K562 (cell line): Measurements from ENCODE around the gene FRAT1. TPM values are rescaled to one million over a fixed set of nuclear protein-coding genes. Genes with fewer than 3 reads are reported as not detected.

Experiments
- ATAC-seq: fragments of 200-7000 bp; cut with Tn5 transposase; 3 replicates; pipeline ENCODE4 v1.9.1; 2020; ENCODE audit warnings: moderate library complexity
- BruUV-seq: library from RNA; stranded (reverse); fragments of 400-500 nt; replicated peaks from 2 replicates; lab custom pipeline; 2021; lab: Mats Ljungman, UMichigan
- CTCF ChIA-PET: fragments of 300-600 bp; formaldehyde crosslinking; extraction: SDS; loops from one replicate; lab custom pipeline; 2021; ENCODE audit warnings: low intra/inter-chr PET ratio; lab: Yijun Ruan, JAX
- POLR2A ChIA-PET: fragments of 300-600, 350-650 bp; sonication (Branson Sonifier 250); formaldehyde crosslinking; extraction: SDS; loops from one replicate; lab custom pipeline; 2021; ENCODE audit warnings: antibody characterized with exemption, inconsistent platforms; lab: Yijun Ruan, JAX
- DNase-seq, 4 experiments: peaks; one replicate each; pipeline versions ENCODE4 v3.0.0 to v3.0.0-alpha.2; 2011 to 2018; ENCODE audit warnings: low spot score in 3 of 4, mixed read lengths in 3 of 4; ENCODE audit errors: extremely low read depth in 1 of 4
- FAIRE-seq: peaks from 2 replicates; lab custom pipeline; 2011; peaks lifted over from hg19 to GRCh38; lab: Jason Lieb, UNC
- H2AFZ ChIP-seq: 2 replicates; pipeline ENCODE4 v1.6.0; 2011; ENCODE audit warnings: low read depth, low read length, control low read depth, inconsistent platforms
- H3K27ac ChIP-seq: fragments of 200-600 bp; 3 replicates; pipeline ENCODE4 v1.8.0; 2011; ENCODE audit warnings: low read depth, mild to moderate bottlenecking, control low read depth, inconsistent platforms, low read length, moderate library complexity, mixed read lengths; ENCODE audit errors: extremely low read depth
- H3K27me3 ChIP-seq, 2 experiments: fragments of 300-600 bp in 1 of 2; 2 replicates in 1 of 2; 3 replicates in 1 of 2; pipeline versions ENCODE4 v1.6.0 to v1.8.0; 2011; ENCODE audit warnings: inconsistent platforms in 2 of 2, low read length in 2 of 2, mild to moderate bottlenecking in 1 of 2, mixed read lengths in 1 of 2, moderate library complexity in 1 of 2; ENCODE audit not compliant: control insufficient read depth in 2 of 2, insufficient read depth in 2 of 2
- H3K36me3 ChIP-seq: fragments of 300-600 bp; 3 replicates; pipeline ENCODE4 v1.8.0; 2011; ENCODE audit warnings: mild to moderate bottlenecking, low read length, inconsistent platforms; ENCODE audit not compliant: control insufficient read depth, insufficient read depth
- H3K4me1 ChIP-seq, 2 experiments: fragments of 200-600 bp in 1 of 2; replicated peaks in 1 of 2; 2 replicates in 1 of 2; 3 replicates in 1 of 2; pipeline versions ENCODE4 v1.5.1 to v1.8.0; 2011; ENCODE audit warnings: inconsistent platforms in 2 of 2, low read length in 2 of 2, mild to moderate bottlenecking in 1 of 2, mixed read lengths in 1 of 2, moderate library complexity in 1 of 2; ENCODE audit not compliant: control insufficient read depth in 2 of 2, insufficient read depth in 2 of 2
- H3K4me2 ChIP-seq: 2 replicates; pipeline ENCODE4 v1.6.1; 2011; ENCODE audit warnings: low read length, control low read depth, inconsistent platforms, mixed read lengths; ENCODE audit not compliant: insufficient read depth
- H3K4me3 ChIP-seq: fragments of 200-600 bp; sonication (generic), shearing (Covaris generic); 2 replicates; pipeline ENCODE4 v1.5.1; 2016; ENCODE audit warnings: control low read depth, inconsistent platforms
- H3K79me2 ChIP-seq: fragments of 200-600 bp; 3 replicates; pipeline ENCODE4 v1.8.0; 2011; ENCODE audit warnings: low read length, inconsistent platforms; ENCODE audit not compliant: control insufficient read depth, insufficient read depth
- H3K9ac ChIP-seq, 2 experiments: 2 replicates each; pipeline versions ENCODE4 v1.6.0 to v1.6.1; 2011; ENCODE audit warnings: low read depth in 2 of 2, low read length in 2 of 2, control low read depth in 1 of 2, inconsistent platforms in 1 of 2, mild to moderate bottlenecking in 1 of 2, mixed read lengths in 1 of 2; ENCODE audit not compliant: insufficient read depth in 1 of 2
- H3K9me1 ChIP-seq: one replicate; pipeline ENCODE4 v1.6.0; 2011; ENCODE audit warnings: inconsistent platforms, mild to moderate bottlenecking, low read length, moderate library complexity; ENCODE audit not compliant: control insufficient read depth, insufficient read depth
- H3K9me3 ChIP-seq: replicated peaks from 2 replicates; pipeline ENCODE4 v1.5.1; 2011; ENCODE audit warnings: low read depth, low read length, inconsistent platforms; ENCODE audit not compliant: control insufficient read depth, insufficient read depth
- H4K20me1 ChIP-seq: replicated peaks from 2 replicates; pipeline ENCODE4 v1.6.1; 2011; ENCODE audit warnings: low read length, inconsistent platforms, mixed read lengths; ENCODE audit not compliant: control insufficient read depth, insufficient read depth
- GTF2A2 ChIP-seq: IDR thresholded peaks from 2 replicates; pipeline ENCODE4 v1.6.1; 2016; ENCODE audit warnings: mild to moderate bottlenecking, missing genetic modification characterization, missing compliant biosample characterization
- GTF2F1 ChIP-seq: IDR thresholded peaks from 2 replicates; pipeline ENCODE4 v1.6.1; 2011; ENCODE audit warnings: low read depth, low read length, improper control_type of control experiment
- HEY1 ChIP-seq: fragments of 250-450 bp; sonication (Bioruptor Pico); IDR thresholded peaks from 2 replicates; pipeline ENCODE4 v1.5.0; 2020; ENCODE audit warnings: mild to moderate bottlenecking, moderate library complexity, borderline replicate concordance
- MECOM ChIP-seq: fragments of 250-450 bp; sonication (Bioruptor Pico); IDR thresholded peaks from 2 replicates; pipeline ENCODE4 v1.8.0; 2022; ENCODE audit warnings: inconsistent platforms
- NR2C2 ChIP-seq, 2 experiments: fragments of 200-800 bp in 1 of 2; sonication (Bioruptor generic) in 1 of 2; sonication (generic) in 1 of 2; formaldehyde crosslinking in 1 of 2; IDR thresholded peaks; 2 replicates each; pipeline versions ENCODE4 v1.6.1 to v1.8.0; 2016 to 2022; ENCODE audit warnings: mild to moderate bottlenecking in 1 of 2, missing compliant biosample characterization in 1 of 2, missing genetic modification characterization in 1 of 2, missing genetic modification reagents in 1 of 2
- PCBP1 ChIP-seq: fragments of 200-400 bp; formaldehyde crosslinking; IDR thresholded peaks from 2 replicates; pipeline ENCODE4 v1.6.1; 2018; ENCODE audit warnings: mild to moderate bottlenecking, low read depth, low read length; ENCODE audit not compliant: poor library complexity, severe bottlenecking
- PHB ChIP-seq: fragments of 250-450 bp; sonication (Bioruptor Pico); IDR thresholded peaks from 2 replicates; pipeline ENCODE4 v1.5.0; 2021
- PURB ChIP-seq: sonication (generic); formaldehyde crosslinking; IDR thresholded peaks from 2 replicates; pipeline ENCODE4 v1.9.0; 2021; ENCODE audit warnings: low read depth, mild to moderate bottlenecking, missing genetic modification reagents
- ZNF316 ChIP-seq: fragments of 450-650 bp; IDR thresholded peaks from 2 replicates; pipeline ENCODE4 v1.6.1; 2016
- ZNF699 ChIP-seq: fragments of 250-450 bp; sonication (Bioruptor Pico); IDR thresholded peaks from 2 replicates; pipeline ENCODE4 v1.8.0; 2021; ENCODE audit warnings: mild to moderate bottlenecking, moderate library complexity; ENCODE audit not compliant: insufficient replicate concordance
- ZNF780A ChIP-seq: fragments of 250-450 bp; sonication (Bioruptor Pico); IDR thresholded peaks from 2 replicates; pipeline ENCODE4 v1.5.0; 2021; ENCODE audit warnings: mild to moderate bottlenecking
- WGBS: fragments of 100-300 bp; shearing (Covaris generic); methylation state at CpG from one replicate; pipeline ENCODE4 v1.1.6; 2016; ENCODE audit warnings: low coverage, mixed read lengths; ENCODE audit not compliant: insufficient coverage; ENCODE audit errors: missing lambda C conversion rate; 5-methylcytosine and 5-hydroxymethylcytosine counted together
- in situ Hi-C: fragments of 300-500 bp; cut with MboI; formaldehyde crosslinking; loops from 4 replicates; pipeline ENCODE4 v1.15.0; 2018; ENCODE audit warnings: inconsistent platforms, mixed read lengths
- intact Hi-C: fragments of 100-400 bp; cut with micrococcal nuclease; formaldehyde crosslinking; loops from 2 replicates; pipeline ENCODE4 v1.14.2; 2022
- polyA plus RNA-seq, 8 experiments: library from polyadenylated mRNA; depleted of rRNA in 4 of 8; stranded (reverse) in 5 of 8; unstranded in 3 of 8; fragments of >200 nt; fragmentation: Nextera tagmentation in 2 of 8; fragmentation: Illumina TruSeq in 1 of 8; extraction: Ambion mirVana in 2 of 8; extraction: Trizol in 1 of 8; gene quantifications; 2 replicates each; pipeline versions ENCODE4 v1.2.1 to v1.2.3, GENCODE V29; 2011 to 2014; ENCODE audit warnings: inconsistent platforms in 1 of 8, missing spikeins in 1 of 8
- total RNA-seq, 7 experiments: library from RNA; depleted of rRNA in 6 of 7; stranded (reverse); fragments of >200 nt in 6 of 7; fragmentation: Illumina TruSeq in 2 of 7; extraction: Trizol in 2 of 7; gene quantifications; 2 replicates each; pipeline versions ENCODE4 v1.2.1 to v1.2.3, GENCODE V29; 2011 to 2021; ENCODE audit warnings: low replicate concordance in 1 of 7
- TF ChIP-seq, protein P1 (sequence below): fragments of 250-450 bp; sonication (Bioruptor Pico); IDR thresholded peaks from 2 replicates; pipeline ENCODE4 v1.9.0; 2021; ENCODE audit warnings: mild to moderate bottlenecking
- TF ChIP-seq, protein P2 (sequence below): IDR thresholded peaks from 3 replicates; pipeline ENCODE4 v1.6.1; 2011; ENCODE audit warnings: borderline replicate concordance, mild to moderate bottlenecking; ENCODE audit not compliant: insufficient read length, insufficient read depth
- TF ChIP-seq, protein P3 (sequence below): sonication (generic); formaldehyde crosslinking; IDR thresholded peaks from 2 replicates; pipeline ENCODE4 v1.8.1; 2023; ENCODE audit warnings: missing genetic modification reagents, mild to moderate bottlenecking, borderline replicate concordance
- TF ChIP-seq, protein P4 (sequence below): fragments of 450-650 bp; IDR thresholded peaks from 2 replicates; pipeline ENCODE4 v1.6.1; 2017; ENCODE audit warnings: antibody characterized with exemption

FRAT1 gene
- total and polyA plus RNA-seq, 9 of the 15 experiments (the other 6 are each of a cell fraction or from before 2014, with no cell fraction given): 0.11 to 4.6 (median 1.4) TPM

DNA sequence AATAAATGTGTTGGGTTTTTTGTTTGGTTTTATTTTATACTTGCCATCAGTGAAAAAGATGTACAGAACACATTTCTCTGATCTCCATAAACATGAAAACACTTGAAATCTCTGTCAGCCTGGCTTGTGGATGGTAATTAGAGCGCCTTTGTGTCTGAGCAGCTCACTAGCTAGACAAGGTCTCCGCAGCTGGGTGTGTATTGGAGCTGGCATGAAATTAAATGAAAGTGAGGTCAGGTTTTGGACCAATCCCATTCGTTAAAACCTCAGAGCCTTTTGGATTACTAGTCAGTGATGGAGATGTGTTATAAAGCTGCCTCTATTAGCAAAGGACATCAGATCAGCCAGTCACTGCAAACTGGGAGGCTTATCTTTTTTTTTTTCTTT, 2.7 kb downstream of the FRAT1 start:
- ChIA-PET CTCF (no interaction called here), POLR2A (interaction anchor here (0.6 to 1.4 kb wide), 6 partner anchors 9 to 896 kb away, joined by 3 to 4 read pairs (median 3); no protein-coding TSS in a partner anchor)
- Histone ChIP-seq H4K20me1 (no peaks in the 10 kb centered on the region), H3K27me3 (no peaks in the 10 kb centered on the region), H3K79me2 (peaks cover 9% of the 10 kb centered on the region; the same call in 1 of the 3 replicates), H3K9me3 (no peaks in the 10 kb centered on the region), H3K4me1 (peaks cover 7 to 25% of the 10 kb centered on the region in 2 experiments), H3K4me3 (no peak overlapping the region), H3K27ac (no peak overlapping the region), H2AFZ (no peak overlapping the region), H3K9ac (no peak overlapping the region), H3K4me2 (no peak overlapping the region), H3K9me1 (no peaks in the 10 kb centered on the region), H3K36me3 (no peaks in the 10 kb centered on the region)
- BruUV-seq: no TSS peak
- FAIRE-seq (no peak), ATAC-seq (no peak), DNase-seq (no peak)
- intact Hi-C loops: no loop called here
- in situ Hi-C loops: no loop called here
- 47% methylated on average over 2 of the region's 3 CpGs for WGBS
- TF ChIP-seq GTF2A2 (no peak), MECOM (CRISPR knock-in tag) (no peak), HEY1 (CRISPR knock-in tag) (no peak), GTF2F1 (no peak), ZNF316 (no peak), NR2C2 (CRISPR knock-in tag; IDR thresholded peaks at IDR 0.05) (no peak), NR2C2 (tag; IDR thresholded peaks at IDR 0.05) (no peak), ZNF780A (CRISPR knock-in tag) (no peak), PURB (CRISPR knock-in tag) (no peak), PHB (no peak), PCBP1 (no peak), ZNF699 (CRISPR knock-in tag) (no peak)
- TF ChIP-seq, protein P1, sequence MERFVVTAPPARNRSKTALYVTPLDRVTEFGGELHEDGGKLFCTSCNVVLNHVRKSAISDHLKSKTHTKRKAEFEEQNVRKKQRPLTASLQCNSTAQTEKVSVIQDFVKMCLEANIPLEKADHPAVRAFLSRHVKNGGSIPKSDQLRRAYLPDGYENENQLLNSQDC: no peak
- TF ChIP-seq, protein P2, sequence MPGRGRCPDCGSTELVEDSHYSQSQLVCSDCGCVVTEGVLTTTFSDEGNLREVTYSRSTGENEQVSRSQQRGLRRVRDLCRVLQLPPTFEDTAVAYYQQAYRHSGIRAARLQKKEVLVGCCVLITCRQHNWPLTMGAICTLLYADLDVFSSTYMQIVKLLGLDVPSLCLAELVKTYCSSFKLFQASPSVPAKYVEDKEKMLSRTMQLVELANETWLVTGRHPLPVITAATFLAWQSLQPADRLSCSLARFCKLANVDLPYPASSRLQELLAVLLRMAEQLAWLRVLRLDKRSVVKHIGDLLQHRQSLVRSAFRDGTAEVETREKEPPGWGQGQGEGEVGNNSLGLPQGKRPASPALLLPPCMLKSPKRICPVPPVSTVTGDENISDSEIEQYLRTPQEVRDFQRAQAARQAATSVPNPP: no peak
- TF ChIP-seq, protein P3, sequence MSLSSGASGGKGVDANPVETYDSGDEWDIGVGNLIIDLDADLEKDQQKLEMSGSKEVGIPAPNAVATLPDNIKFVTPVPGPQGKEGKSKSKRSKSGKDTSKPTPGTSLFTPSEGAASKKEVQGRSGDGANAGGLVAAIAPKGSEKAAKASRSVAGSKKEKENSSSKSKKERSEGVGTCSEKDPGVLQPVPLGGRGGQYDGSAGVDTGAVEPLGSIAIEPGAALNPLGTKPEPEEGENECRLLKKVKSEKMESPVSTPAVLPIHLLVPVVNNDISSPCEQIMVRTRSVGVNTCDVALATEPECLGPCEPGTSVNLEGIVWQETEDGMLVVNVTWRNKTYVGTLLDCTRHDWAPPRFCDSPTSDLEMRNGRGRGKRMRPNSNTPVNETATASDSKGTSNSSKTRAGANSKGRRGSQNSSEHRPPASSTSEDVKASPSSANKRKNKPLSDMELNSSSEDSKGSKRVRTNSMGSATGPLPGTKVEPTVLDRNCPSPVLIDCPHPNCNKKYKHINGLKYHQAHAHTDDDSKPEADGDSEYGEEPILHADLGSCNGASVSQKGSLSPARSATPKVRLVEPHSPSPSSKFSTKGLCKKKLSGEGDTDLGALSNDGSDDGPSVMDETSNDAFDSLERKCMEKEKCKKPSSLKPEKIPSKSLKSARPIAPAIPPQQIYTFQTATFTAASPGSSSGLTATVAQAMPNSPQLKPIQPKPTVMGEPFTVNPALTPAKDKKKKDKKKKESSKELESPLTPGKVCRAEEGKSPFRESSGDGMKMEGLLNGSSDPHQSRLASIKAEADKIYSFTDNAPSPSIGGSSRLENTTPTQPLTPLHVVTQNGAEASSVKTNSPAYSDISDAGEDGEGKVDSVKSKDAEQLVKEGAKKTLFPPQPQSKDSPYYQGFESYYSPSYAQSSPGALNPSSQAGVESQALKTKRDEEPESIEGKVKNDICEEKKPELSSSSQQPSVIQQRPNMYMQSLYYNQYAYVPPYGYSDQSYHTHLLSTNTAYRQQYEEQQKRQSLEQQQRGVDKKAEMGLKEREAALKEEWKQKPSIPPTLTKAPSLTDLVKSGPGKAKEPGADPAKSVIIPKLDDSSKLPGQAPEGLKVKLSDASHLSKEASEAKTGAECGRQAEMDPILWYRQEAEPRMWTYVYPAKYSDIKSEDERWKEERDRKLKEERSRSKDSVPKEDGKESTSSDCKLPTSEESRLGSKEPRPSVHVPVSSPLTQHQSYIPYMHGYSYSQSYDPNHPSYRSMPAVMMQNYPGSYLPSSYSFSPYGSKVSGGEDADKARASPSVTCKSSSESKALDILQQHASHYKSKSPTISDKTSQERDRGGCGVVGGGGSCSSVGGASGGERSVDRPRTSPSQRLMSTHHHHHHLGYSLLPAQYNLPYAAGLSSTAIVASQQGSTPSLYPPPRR: no peak
- TF ChIP-seq, protein P4, sequence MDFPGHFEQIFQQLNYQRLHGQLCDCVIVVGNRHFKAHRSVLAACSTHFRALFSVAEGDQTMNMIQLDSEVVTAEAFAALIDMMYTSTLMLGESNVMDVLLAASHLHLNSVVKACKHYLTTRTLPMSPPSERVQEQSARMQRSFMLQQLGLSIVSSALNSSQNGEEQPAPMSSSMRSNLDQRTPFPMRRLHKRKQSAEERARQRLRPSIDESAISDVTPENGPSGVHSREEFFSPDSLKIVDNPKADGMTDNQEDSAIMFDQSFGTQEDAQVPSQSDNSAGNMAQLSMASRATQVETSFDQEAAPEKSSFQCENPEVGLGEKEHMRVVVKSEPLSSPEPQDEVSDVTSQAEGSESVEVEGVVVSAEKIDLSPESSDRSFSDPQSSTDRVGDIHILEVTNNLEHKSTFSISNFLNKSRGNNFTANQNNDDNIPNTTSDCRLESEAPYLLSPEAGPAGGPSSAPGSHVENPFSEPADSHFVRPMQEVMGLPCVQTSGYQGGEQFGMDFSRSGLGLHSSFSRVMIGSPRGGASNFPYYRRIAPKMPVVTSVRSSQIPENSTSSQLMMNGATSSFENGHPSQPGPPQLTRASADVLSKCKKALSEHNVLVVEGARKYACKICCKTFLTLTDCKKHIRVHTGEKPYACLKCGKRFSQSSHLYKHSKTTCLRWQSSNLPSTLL: no peak
